ENCODE results near the gene RHOT1.
"Not testable (repeated sequence)": the region's sequence is repeated elsewhere in the genome, so short reads cannot be mapped to it uniquely, and the experiment has no call there.

RHOT1 gene

DNA sequence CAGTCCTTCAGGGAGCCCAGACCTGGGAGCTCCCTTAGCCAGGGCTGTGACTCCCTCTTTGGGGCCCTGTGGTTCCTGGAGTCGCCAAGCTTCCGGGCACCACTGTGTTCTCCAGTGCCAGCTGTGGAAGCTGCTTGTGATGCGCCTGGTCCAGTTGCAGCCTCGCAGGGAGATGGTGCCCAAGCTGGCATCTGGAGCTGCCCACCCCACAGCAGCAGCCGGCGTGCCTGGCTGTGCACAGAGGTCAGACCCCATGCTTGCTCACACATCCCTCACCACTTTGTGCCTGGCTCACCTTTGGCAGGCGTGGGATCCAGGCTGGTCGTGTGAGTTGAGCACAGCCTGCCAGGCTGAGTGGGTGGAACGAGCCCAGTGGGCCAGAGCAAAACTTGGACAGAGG lies 18.2 kb downstream of the RHOT1 start:
- H3K36me3 Mint-ChIP-seq (ENCODE audit: low read depth) = peaks cover 30% of the 10 kb centered on the region

DNA sequence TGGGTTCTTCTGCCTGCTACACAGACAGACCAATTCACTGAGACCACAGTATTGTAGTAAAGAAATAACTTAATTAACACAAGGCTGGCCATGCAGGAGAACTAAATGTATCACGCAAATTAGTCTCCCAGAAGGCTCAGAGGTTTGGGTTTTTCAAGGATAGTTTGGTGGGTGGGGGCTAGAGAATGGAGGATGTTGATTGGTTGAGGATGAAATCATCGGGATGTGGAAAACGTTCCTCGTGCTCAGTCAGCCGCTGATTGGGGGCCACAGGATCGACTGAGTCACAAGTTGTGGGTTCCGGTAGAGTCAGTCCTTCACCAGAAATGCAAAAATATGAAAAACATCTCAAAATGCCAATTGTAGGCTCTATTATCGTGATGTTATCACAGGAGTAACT lies 18.7 kb downstream of the RHOT1 start:
- H3K9me3 Mint-ChIP-seq = no peaks in the 10 kb centered on the region
- ATAC-seq (no peak), DNase-seq (no peak)
- H3K4me3 Mint-ChIP-seq = no peak overlapping the region
- H3K27me3 Mint-ChIP-seq = no peaks in the 10 kb centered on the region
- peaks cover 19% of the 10 kb centered on the region for H3K4me1 Mint-ChIP-seq
- H3K36me3 Mint-ChIP-seq (ENCODE audit: low read depth) = peaks cover 30% of the 10 kb centered on the region
- H3K27ac Mint-ChIP-seq = no peak overlapping the region

More for the DNA sequence above, 18.2 kb downstream of the RHOT1 start:
- Mint-ChIP-seq H3K27ac (no peak overlapping the region), H3K27me3 (no peaks in the 10 kb centered on the region), H3K4me3 (no peak overlapping the region), H3K4me1 (peaks cover 19% of the 10 kb centered on the region), H3K9me3 (no peaks in the 10 kb centered on the region)
- ATAC-seq (no peak), DNase-seq (no peak)

DNA sequence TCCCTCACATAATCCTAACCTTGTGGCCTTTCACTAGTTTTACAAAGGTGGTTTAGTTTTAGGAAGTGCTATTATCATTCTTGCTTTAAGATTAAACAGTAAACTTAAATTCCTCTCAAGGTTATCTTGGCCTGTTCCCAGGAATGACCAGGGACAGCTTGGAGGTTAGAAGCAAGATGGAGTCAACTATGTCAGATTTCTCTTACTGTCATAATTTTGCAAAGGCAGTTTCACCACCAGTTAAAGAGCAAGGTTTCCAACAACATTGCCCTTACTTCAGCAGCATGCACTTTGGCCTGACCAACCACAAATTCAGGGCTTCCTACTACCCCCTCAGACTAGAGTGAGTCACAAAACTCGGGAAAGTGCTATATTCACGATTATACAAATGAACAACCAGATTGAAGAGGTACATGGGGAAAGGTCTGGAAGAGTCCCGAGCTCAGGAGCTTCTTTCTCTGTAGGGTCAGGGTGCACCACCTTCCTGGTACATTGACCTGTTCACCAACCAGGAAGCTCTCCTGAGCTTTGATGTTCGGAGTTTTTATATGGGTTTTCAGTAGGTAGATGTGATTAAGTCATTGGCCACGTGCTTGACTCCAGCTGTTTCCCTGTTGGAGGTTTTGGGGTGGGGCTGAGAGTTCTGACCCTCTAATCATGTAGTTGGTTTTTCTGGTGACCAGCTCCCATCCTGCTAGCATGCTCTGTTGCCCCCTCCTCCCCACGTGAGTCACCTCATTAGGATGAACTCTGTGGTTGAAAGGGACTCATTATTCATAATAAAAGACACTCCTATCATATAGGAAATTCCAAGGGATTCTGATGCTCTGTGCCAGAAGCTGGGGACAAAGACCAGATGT lies 19.4 kb downstream of the RHOT1 start:
- DNase-seq (no peak), ATAC-seq (peak; percentile 59)
- Mint-ChIP-seq H3K36me3 (ENCODE audit: low read depth) (peaks cover 36% of the 10 kb centered on the region), H3K27me3 (no peaks in the 10 kb centered on the region), H3K4me3 (no peak overlapping the region), H3K4me1 (peaks cover 19% of the 10 kb centered on the region), H3K9me3 (peaks cover 6% of the 10 kb centered on the region), H3K27ac (no peak overlapping the region)

DNA sequence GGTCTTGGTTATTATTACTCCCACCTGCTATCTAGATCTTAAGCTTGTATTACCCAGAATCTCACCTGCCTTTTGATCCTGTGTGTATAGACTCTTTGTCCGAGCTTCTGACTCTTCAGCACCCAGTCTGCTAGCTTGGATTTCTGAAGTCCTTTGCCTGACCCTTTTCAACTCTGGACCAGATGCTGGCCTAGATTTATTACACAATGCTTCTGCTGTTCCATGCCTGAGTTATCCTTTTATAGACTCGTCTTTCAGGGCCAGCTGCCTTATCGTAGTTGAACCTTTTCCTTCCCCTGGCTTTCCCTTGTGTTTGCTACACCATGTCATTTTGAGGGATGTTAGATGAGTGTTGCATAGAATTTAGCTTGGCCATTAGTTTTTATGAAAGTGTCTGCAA lies 32.6 kb downstream of the RHOT1 start:
- no peak for ATAC-seq
- H3K27ac Mint-ChIP-seq = no peak overlapping the region
- no peaks in the 10 kb centered on the region for H3K4me1 Mint-ChIP-seq
- DNase-seq = no peak
- no peaks in the 10 kb centered on the region for H3K27me3 Mint-ChIP-seq
- no peak overlapping the region for H3K4me3 Mint-ChIP-seq
- H3K36me3 Mint-ChIP-seq (ENCODE audit: low read depth) = peaks cover 32% of the 10 kb centered on the region
- H3K9me3 Mint-ChIP-seq = no peaks in the 10 kb centered on the region

DNA sequence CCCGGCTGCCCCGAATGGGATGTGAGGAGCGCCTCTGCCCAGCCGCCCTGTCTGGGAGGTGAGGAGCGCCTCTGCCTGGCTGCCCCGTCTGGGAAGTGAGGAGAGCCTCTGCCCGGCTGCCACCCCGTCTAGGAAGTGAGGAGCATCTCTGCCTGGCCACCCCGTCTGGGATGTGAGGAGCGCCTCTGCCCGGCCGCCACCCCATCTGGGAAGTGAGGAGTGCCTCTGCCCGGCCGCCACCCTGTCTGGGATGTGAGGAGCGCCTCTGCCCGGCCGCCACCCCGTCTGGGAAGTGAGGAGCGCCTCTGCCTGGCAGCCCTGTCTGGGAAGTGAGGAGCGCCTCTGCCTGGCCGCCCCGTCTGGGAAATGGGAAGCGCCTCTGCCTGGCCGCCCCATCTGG lies 36.4 kb downstream of the RHOT1 start:
- H3K27me3 Mint-ChIP-seq, H3K4me3 Mint-ChIP-seq, H3K4me1 Mint-ChIP-seq, H3K27ac Mint-ChIP-seq, DNase-seq, H3K9me3 Mint-ChIP-seq, ATAC-seq: not testable (repeated sequence)
- peaks cover 44% of the 10 kb centered on the region for H3K36me3 Mint-ChIP-seq (ENCODE audit: low read depth)

DNA sequence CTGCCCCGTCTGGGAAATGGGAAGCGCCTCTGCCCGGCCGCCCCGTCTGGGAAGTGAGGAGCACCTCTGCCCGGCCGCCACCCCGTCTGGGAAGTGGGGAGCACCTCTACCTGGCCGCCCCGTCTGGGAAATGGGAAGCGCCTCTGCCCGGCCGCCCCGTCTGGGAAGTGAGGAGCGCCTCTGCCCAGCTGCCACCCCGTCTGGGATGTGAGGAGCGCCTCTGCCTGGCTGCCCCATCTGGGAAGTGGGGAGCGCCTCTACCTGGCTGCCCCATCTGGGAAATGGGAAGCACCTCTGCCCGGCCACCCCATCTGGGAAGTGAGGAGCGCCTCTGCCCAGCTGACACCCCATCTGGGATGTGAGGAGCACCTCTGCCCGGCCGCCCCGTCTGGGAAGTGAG lies 36.8 kb downstream of the RHOT1 start:
- peaks cover 44% of the 10 kb centered on the region for H3K36me3 Mint-ChIP-seq (ENCODE audit: low read depth)
- H3K4me1 Mint-ChIP-seq, DNase-seq, H3K27ac Mint-ChIP-seq, H3K9me3 Mint-ChIP-seq, H3K27me3 Mint-ChIP-seq, H3K4me3 Mint-ChIP-seq, ATAC-seq: not testable (repeated sequence)

DNA sequence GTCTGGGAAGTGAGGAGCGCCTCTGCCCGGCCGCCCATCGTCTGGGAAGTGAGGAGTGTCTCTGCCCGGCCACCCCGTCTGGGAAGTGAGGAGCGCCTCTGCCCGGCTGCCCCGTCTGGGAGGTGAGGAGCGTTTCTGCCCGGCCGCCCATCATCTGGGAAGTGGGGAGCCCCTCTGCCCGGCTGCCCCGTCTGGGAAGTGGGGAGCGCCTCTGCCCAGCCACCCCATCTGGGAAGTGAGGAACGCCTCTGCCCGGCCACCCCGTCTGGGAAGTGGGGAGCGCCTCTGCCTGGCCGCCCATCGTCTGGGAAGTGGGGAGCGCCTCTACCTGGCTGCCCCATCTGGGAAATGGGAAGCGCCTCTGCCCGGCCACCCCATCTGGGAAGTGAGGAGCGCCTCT lies 37.2 kb downstream of the RHOT1 start:
- not testable (repeated sequence) for ATAC-seq, H3K9me3 Mint-ChIP-seq, H3K27me3 Mint-ChIP-seq, H3K4me1 Mint-ChIP-seq, H3K4me3 Mint-ChIP-seq, H3K27ac Mint-ChIP-seq, DNase-seq
- peaks cover 44% of the 10 kb centered on the region for H3K36me3 Mint-ChIP-seq (ENCODE audit: low read depth)

DNA sequence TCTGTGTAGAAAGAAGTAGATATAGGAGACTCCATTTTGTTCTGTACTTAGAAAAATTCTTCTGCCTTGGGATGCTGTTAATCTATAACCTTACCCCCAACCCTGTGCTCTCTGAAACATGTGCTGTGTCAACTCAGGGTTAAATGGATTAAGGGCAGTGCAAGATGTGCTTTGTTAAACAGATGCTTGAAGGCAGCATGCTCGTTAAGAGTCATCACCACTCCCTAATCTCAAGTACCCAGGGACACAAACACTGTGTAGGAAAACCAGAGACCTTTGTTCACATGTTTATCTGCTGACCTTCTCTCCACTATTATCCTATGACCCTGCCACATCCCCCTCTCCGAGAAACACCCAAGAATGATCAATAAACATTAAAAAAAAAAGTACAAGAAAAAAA lies 38.0 kb downstream of the RHOT1 start:
- H3K9me3 Mint-ChIP-seq, H3K4me1 Mint-ChIP-seq, H3K27me3 Mint-ChIP-seq, ATAC-seq, DNase-seq, H3K27ac Mint-ChIP-seq, H3K4me3 Mint-ChIP-seq: not testable (repeated sequence)
- H3K36me3 Mint-ChIP-seq (ENCODE audit: low read depth) = peaks cover 42% of the 10 kb centered on the region

DNA sequence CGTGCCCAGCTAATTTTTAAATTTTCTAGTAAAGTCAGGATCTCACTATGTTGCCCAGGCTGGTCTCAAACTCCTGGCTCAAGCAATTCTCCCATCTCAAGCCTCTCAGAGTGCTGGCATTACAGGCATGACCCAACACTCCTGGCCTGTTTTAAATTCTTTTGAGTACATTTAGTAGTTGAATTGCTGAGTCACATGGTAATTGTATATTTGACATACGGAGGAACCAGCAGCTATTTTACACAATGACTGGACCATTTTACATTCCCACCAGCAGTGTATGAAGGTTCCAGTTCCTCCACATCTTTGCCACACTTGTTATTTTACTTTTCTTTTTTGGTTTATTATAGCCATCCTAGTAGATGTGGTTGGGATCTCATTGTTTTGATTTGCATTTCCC lies 43.6 kb downstream of the RHOT1 start:
- H3K27me3 Mint-ChIP-seq = no peaks in the 10 kb centered on the region
- no peaks in the 10 kb centered on the region for H3K9me3 Mint-ChIP-seq
- ATAC-seq (no peak), DNase-seq (no peak)
- H3K4me3 Mint-ChIP-seq = no peak overlapping the region
- no peaks in the 10 kb centered on the region for H3K4me1 Mint-ChIP-seq
- H3K36me3 Mint-ChIP-seq (ENCODE audit: low read depth) = peaks cover 14% of the 10 kb centered on the region
- H3K27ac Mint-ChIP-seq = no peak overlapping the region

DNA sequence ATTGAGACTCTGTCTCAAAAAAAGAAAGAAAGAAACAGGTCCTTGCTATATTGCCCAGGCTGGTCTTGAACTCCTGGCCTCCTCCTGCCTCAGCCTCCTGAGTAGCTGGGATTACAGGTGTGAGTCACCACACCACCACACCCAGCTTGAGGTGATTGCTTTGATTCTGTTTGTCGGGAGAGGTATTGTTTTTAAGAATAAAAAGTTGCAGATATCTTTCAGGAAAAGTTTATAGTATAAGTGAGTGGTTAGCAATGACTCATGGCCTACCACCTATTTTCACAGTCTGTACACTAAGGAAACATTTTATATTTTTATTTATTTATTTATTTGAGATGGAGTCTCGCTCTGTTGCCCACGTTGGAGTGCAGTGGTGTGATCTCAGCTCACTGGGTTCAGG lies 45.0 kb downstream of the RHOT1 start:
- H3K36me3 Mint-ChIP-seq (ENCODE audit: low read depth) = peaks cover 11% of the 10 kb centered on the region
- no peaks in the 10 kb centered on the region for H3K4me1 Mint-ChIP-seq
- H3K27me3 Mint-ChIP-seq = no peaks in the 10 kb centered on the region
- DNase-seq (no peak), ATAC-seq (no peak)
- no peaks in the 10 kb centered on the region for H3K9me3 Mint-ChIP-seq
- no peak overlapping the region for H3K4me3 Mint-ChIP-seq
- no peak overlapping the region for H3K27ac Mint-ChIP-seq

DNA sequence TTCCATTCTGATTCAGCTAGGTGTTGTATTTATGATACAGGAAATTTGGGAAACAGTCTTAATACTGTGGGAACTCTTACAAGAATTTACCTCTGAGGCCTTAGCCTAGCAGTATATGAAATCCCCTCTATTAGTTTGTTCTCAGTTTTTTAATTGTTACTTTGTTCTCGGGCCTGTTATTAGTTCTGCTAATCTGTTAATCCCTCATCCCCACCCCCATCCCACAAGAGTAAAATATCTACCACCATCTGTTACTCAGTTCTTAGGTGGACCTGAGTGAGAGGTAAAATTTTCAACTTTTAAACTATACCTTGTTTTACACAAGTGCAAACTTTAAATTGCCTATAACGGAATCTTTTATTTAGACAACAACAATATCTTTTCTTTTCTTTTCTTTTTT lies 47.0 kb downstream of the RHOT1 start:
- H3K27ac Mint-ChIP-seq = no peak overlapping the region
- peaks cover 19% of the 10 kb centered on the region for H3K36me3 Mint-ChIP-seq (ENCODE audit: low read depth)
- ATAC-seq = no peak
- no peaks in the 10 kb centered on the region for H3K27me3 Mint-ChIP-seq
- H3K4me1 Mint-ChIP-seq = no peaks in the 10 kb centered on the region
- DNase-seq = no peak
- H3K4me3 Mint-ChIP-seq = no peak overlapping the region
- no peaks in the 10 kb centered on the region for H3K9me3 Mint-ChIP-seq

DNA sequence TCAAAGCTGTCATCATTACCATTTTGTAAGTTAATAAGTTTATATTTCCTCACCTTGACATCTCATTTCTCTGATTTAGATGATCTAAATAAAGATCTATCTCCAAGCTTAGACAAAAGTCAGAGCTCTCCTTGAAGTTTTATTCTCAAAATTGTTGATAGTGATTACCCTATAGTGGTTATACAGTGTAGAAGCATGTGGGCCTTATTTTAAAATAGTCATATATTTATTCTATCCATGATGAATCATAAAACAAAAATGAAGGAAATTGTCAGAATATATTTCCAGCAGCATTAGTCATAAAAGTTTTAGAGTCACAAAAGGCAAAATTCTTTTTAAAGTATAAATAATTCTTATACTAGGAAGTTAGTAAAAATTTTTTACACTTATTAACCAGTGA lies 49.0 kb downstream of the RHOT1 start:
- no peaks in the 10 kb centered on the region for H3K9me3 Mint-ChIP-seq
- no peak overlapping the region for H3K27ac Mint-ChIP-seq
- H3K4me1 Mint-ChIP-seq = peaks cover under 1% of the 10 kb centered on the region
- H3K4me3 Mint-ChIP-seq = no peak overlapping the region
- peaks cover 28% of the 10 kb centered on the region for H3K36me3 Mint-ChIP-seq (ENCODE audit: low read depth)
- no peak for DNase-seq
- ATAC-seq = no peak
- H3K27me3 Mint-ChIP-seq = no peaks in the 10 kb centered on the region

DNA sequence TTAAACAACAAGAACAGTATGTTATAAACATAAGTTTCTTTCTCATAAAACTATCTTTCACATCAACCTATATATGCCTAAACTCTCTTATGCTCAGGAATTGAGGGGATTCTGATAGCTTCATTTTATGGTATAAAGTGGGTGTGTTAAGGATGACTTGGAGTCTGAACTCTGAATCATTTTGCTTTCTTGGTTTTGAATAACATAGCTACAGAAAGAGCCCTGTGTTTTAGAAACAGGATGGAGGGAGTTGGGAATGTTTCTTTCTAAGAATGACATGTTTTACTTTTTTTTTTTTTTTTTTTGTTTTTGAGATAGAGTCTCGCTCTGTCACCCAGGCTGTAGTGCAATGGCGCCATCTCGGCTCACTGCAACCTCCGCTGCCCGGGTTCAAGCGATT lies 50.1 kb downstream of the RHOT1 start:
- DNase-seq = no peak
- Mint-ChIP-seq H3K27me3 (no peaks in the 10 kb centered on the region), H3K9me3 (no peaks in the 10 kb centered on the region), H3K4me1 (peaks cover 4% of the 10 kb centered on the region), H3K36me3 (ENCODE audit: low read depth) (peaks cover 32% of the 10 kb centered on the region), H3K27ac (no peak overlapping the region), H3K4me3 (no peak overlapping the region)
- no peak for ATAC-seq

DNA sequence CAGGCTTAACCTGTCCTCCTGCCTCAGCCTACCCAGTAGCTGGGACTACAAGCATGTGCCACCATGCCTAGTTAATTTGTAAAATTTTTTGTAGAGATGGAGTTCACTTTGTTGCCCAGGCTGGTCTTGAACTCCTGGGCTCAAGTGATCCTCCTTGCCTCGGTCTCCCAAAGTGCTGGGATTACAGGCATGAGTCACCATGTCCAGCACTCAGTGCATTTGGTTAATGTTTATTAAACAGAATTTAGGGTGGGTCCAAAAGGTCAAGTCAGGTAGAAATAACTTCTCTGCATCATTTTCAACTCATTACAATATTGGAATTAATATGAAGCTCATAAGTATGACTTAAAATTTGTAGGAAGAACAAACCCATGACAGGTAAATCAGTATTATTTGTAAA lies 55.7 kb downstream of the RHOT1 start:
- DNase-seq = no peak
- ATAC-seq = no peak
- Mint-ChIP-seq H3K27ac (no peak overlapping the region), H3K36me3 (ENCODE audit: low read depth) (peaks cover 41% of the 10 kb centered on the region), H3K27me3 (no peaks in the 10 kb centered on the region), H3K4me3 (no peak overlapping the region), H3K4me1 (peaks cover 4% of the 10 kb centered on the region), H3K9me3 (no peaks in the 10 kb centered on the region)

DNA sequence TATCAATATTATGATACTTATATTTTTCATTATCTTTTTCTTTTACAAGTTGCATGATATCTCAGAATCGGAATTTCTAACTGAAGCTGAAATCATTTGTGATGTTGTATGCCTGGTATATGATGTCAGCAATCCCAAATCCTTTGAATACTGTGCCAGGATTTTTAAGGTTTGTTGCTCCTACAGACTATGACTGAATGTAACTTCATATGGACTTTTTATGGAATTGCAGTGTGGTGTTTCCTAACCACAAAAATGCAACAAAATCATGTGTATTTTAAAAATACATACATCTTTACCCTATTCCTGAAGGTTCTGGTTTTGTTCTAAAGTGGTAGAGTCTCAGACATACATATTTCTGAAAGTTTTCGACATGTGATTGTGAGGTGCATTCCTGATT lies 64.6 kb downstream of the RHOT1 start:
- H3K27ac Mint-ChIP-seq = no peak overlapping the region
- H3K4me3 Mint-ChIP-seq = no peak overlapping the region
- no peaks in the 10 kb centered on the region for H3K9me3 Mint-ChIP-seq
- no peak for DNase-seq
- no peaks in the 10 kb centered on the region for H3K4me1 Mint-ChIP-seq
- ATAC-seq = no peak
- peaks cover 30% of the 10 kb centered on the region for H3K36me3 Mint-ChIP-seq (ENCODE audit: low read depth)
- H3K27me3 Mint-ChIP-seq = no peaks in the 10 kb centered on the region

DNA sequence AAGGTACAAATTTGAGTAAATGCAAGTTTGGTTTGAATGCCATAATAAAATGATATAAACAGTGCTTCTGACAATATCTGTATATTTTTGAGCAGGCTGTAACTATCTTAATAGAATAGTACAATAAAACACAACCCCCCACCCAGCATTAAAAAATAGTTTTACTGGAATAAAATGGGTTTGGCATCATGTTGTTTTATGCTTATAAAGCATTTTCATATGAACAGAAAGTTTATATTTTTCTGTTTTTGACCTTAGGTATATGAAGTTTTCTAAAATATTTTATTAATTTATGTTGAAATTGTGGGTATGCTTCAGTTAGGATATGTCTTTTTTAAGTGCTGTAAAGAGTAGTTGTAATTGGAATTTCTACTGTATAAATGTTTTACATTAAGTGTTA lies 66.1 kb downstream of the RHOT1 start:
- ATAC-seq = no peak

More for the DNA sequence above, 66.1 kb downstream of the RHOT1 start:
- no peaks in the 10 kb centered on the region for H3K9me3 Mint-ChIP-seq
- DNase-seq = no peak
- no peak overlapping the region for H3K4me3 Mint-ChIP-seq
- H3K27ac Mint-ChIP-seq = no peak overlapping the region
- H3K27me3 Mint-ChIP-seq = no peaks in the 10 kb centered on the region
- H3K36me3 Mint-ChIP-seq (ENCODE audit: low read depth) = peaks cover 35% of the 10 kb centered on the region
- no peaks in the 10 kb centered on the region for H3K4me1 Mint-ChIP-seq
